GM10266 (cell line): Measurements from ENCODE around the gene MYBPC2.

ENCODE experiments used
- DNase-seq: peaks from one replicate; pipeline ENCODE4 v3.0.0; 2012; ENCODE audit errors: extremely low spot score
- CTCF ChIP-seq: IDR thresholded peaks from 2 replicates; pipeline ENCODE4 v1.5.1; 2012; ENCODE audit warnings: mild to moderate bottlenecking, low read depth; ENCODE audit not compliant: control insufficient read depth, insufficient read depth; ENCODE audit errors: missing control alignments

The MYBPC2 gene

GRCh38 chr19:50392759-50393158 is 39.9 kb upstream of the MYBPC2 start:
- DNase-seq = no peak
- TF ChIP-seq CTCF = no peak

- peak; percentile 4 for DNase-seq
- no peak for TF ChIP-seq CTCF
Observed at GRCh38 chr19:50393589-50393988, 39.1 kb upstream of the MYBPC2 start.

- peak; percentile 6 for DNase-seq
- TF ChIP-seq CTCF = no peak
Observed at GRCh38 chr19:50394017-50394416, 38.7 kb upstream of the MYBPC2 start.

GRCh38 chr19:50398675-50399367 is 33.9 kb upstream of the MYBPC2 start:
- no peak for TF ChIP-seq CTCF
- no peak for DNase-seq

- DNase-seq = no peak
- no peak for TF ChIP-seq CTCF
Observed at GRCh38 chr19:50399368-50399745, 33.3 kb upstream of the MYBPC2 start.

- TF ChIP-seq CTCF = peak; percentile 4
- no peak for DNase-seq
Observed at GRCh38 chr19:50401605-50402450, 30.9 kb upstream of the MYBPC2 start.
